HL-60 (cell line): Measurements from ENCODE around the gene HAL.

Experiments used
- GABPA ChIP-seq: IDR thresholded peaks from 2 replicates; pipeline ENCODE4 v1.6.1; 2012; ENCODE audit warnings: low read depth
- POLR2AphosphoS5 ChIP-seq: IDR thresholded peaks from 2 replicates; pipeline ENCODE4 v1.6.1; 2012; ENCODE audit warnings: low read depth
- SPI1 ChIP-seq: IDR thresholded peaks from 2 replicates; pipeline ENCODE4 v1.6.1; 2012; ENCODE audit warnings: low read depth, mild to moderate bottlenecking, borderline replicate concordance
- TF ChIP-seq, protein P1 (sequence below): IDR thresholded peaks from one replicate; pipeline ENCODE4 v1.5.1; 2011; ENCODE audit warnings: low read length, control low read depth, inconsistent platforms; ENCODE audit not compliant: insufficient read depth
- TF ChIP-seq, protein P2 (sequence below): IDR thresholded peaks from 2 replicates; pipeline ENCODE4 v1.6.1; 2012; ENCODE audit warnings: low read depth; ENCODE audit not compliant: insufficient replicate concordance

DNA sequence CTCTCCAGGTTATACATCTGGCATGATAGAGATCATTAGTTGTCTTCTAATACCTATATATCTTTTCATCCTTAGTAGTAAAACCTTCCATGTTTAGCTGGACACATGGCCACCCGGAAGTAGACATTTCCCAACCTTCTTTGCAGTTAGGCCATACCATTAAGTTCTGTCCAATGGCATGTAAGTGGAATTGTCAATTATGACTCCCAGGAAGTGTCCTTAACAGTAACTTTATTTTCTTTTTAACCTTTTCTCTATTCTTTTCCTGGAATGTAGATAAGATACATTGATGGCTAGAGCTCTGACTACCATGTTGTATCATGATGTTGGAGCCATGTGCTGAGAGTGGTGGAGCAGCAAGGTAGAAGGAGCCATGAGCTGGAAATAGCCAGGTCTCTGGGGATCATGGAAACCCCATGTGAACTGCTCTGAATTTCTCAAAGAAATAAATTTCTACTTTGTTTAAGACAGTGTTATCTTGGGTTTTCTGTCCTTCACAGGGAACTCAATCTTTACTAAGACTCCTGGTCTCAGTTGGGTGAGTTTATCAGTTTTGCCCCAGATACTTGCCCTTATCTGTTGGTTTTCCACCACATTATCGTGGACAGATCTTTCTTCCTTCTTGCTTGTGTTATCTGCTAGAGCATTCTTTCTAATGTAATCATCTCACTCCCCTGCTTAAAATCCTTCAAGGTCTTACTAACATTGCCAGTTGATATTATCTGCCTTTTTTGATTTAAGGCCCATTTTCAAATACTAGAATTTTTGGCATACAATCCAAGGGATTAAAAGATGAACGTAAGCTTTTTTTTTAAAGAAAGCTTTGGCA is 44.4 kb upstream of the HAL start:
- TF ChIP-seq GABPA = no peak
- TF ChIP-seq, protein P1, sequence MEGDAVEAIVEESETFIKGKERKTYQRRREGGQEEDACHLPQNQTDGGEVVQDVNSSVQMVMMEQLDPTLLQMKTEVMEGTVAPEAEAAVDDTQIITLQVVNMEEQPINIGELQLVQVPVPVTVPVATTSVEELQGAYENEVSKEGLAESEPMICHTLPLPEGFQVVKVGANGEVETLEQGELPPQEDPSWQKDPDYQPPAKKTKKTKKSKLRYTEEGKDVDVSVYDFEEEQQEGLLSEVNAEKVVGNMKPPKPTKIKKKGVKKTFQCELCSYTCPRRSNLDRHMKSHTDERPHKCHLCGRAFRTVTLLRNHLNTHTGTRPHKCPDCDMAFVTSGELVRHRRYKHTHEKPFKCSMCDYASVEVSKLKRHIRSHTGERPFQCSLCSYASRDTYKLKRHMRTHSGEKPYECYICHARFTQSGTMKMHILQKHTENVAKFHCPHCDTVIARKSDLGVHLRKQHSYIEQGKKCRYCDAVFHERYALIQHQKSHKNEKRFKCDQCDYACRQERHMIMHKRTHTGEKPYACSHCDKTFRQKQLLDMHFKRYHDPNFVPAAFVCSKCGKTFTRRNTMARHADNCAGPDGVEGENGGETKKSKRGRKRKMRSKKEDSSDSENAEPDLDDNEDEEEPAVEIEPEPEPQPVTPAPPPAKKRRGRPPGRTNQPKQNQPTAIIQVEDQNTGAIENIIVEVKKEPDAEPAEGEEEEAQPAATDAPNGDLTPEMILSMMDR = no peak
- no peak for TF ChIP-seq POLR2AphosphoS5
- TF ChIP-seq, protein P2, sequence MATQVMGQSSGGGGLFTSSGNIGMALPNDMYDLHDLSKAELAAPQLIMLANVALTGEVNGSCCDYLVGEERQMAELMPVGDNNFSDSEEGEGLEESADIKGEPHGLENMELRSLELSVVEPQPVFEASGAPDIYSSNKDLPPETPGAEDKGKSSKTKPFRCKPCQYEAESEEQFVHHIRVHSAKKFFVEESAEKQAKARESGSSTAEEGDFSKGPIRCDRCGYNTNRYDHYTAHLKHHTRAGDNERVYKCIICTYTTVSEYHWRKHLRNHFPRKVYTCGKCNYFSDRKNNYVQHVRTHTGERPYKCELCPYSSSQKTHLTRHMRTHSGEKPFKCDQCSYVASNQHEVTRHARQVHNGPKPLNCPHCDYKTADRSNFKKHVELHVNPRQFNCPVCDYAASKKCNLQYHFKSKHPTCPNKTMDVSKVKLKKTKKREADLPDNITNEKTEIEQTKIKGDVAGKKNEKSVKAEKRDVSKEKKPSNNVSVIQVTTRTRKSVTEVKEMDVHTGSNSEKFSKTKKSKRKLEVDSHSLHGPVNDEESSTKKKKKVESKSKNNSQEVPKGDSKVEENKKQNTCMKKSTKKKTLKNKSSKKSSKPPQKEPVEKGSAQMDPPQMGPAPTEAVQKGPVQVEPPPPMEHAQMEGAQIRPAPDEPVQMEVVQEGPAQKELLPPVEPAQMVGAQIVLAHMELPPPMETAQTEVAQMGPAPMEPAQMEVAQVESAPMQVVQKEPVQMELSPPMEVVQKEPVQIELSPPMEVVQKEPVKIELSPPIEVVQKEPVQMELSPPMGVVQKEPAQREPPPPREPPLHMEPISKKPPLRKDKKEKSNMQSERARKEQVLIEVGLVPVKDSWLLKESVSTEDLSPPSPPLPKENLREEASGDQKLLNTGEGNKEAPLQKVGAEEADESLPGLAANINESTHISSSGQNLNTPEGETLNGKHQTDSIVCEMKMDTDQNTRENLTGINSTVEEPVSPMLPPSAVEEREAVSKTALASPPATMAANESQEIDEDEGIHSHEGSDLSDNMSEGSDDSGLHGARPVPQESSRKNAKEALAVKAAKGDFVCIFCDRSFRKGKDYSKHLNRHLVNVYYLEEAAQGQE = no peak
- no peak for TF ChIP-seq SPI1
